Stimulated activated CD8-positive, alpha-beta memory T cell treated with anti-CD3 and anti-CD28 coated beads, Interleukin-4, amount 100 ng/mL, for 24 hours (primary cell): ENCODE measurements around the gene PAMR1.

Experiments
- DNase-seq: peaks from one replicate; pipeline ENCODE4 v3.0.0-alpha.2; 2020; ENCODE audit warnings: low read depth

Gene PAMR1

DNA sequence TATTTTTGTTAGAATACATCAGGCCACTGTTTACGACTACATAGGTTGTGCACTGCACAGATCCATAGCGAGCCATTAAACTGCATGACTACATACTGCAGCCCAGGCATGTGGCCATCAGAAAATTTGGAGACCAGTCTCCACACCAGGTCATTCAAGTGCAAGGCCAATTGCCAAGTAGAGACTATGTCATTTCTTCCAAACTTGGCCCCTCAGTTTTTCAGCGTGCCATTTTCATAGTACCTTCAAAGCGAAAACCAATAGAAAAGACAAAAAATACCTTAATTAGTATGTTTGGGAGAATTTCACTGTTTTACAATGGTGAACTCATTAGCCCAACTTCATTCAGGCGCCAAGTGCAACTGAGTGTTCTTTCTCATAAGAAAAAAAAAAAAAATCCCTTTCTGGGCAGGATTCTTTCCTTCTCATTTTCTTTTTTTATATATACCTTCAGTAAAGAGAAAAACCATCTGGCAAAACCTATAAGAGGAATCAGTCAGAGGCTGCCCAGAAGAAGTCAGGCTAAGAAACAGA is 30.4 kb downstream of the PAMR1 start:
- no peak for DNase-seq

- no peak for DNase-seq
These were observed 34.1 kb downstream of the PAMR1 start for GRCh38 chr11:35491231-35491871.

GRCh38 chr11:35488117-35488516 is 37.3 kb downstream of the PAMR1 start:
- DNase-seq: no peak

DNA sequence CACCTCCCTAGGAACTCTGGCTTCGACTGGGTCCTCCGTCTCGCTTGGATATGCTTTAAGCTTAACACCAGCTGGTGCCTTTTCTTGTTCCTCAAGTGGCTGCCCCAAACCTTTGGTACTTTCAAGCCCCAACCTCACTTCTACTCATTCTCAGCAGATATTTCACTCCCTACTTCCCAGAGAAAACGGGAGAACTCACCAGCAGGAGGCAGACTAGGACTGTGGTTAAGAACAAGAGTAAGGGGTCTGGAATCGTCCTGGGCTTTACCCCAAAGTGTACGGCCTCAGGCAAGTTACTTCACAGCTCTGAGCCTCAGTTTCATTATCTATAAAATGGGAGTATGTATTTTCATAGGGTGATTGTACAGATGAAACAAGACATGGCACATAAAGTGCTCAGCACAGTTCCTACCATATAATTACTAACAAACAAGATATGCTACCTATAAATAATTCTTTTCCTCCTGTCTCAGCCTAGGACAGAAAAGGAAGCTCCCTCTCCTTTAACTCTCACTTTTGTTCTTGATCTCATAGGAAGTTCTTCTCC is 37.8 kb downstream of the PAMR1 start:
- DNase-seq: no peak

- no peak for DNase-seq
These were observed 38.5 kb downstream of the PAMR1 start for GRCh38 chr11:35486934-35487333.

GRCh38 chr11:35486446-35486845 is 39.0 kb downstream of the PAMR1 start:
- DNase-seq: no peak

GRCh38 chr11:35485656-35486322 is 39.6 kb downstream of the PAMR1 start:
- peak; percentile 61 for DNase-seq

GRCh38 chr11:35484435-35484834 is 41.0 kb downstream of the PAMR1 start:
- DNase-seq: no peak

DNA sequence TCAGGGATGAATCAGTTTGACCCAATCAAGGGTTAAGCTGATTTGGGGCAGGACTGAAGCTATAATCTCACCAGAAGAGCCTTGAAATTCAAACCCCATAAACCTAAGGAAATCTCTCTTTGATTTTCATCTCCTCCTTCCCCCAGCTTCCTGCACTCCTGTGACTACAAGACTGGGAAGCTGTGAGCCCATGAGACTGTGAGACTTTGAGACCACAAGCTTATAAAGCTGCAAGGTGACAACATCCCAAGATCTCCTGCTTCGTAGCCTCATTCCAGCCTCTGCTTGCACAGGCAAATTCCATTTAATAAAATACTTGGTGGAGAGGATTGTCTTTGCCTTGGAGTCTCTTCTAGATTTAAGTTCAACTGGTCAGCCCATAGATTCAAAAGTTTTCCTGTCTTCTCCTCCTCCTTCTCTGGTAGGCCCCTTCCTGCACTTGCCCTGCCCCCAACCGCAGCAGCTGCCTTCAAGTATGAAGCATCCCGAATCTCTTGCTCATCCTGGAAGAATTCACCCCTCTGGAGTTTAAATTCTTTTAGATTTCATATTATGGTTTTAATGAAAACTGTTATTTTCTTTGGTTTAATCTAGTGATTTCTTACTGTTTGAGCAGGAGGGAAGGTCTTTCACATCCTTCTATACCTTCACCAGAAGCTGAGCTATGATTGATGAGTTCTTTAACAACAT is 42.1 kb downstream of the PAMR1 start:
- DNase-seq: no peak

GRCh38 chr11:35479731-35480130 is 45.7 kb downstream of the PAMR1 start:
- DNase-seq: no peak

DNA sequence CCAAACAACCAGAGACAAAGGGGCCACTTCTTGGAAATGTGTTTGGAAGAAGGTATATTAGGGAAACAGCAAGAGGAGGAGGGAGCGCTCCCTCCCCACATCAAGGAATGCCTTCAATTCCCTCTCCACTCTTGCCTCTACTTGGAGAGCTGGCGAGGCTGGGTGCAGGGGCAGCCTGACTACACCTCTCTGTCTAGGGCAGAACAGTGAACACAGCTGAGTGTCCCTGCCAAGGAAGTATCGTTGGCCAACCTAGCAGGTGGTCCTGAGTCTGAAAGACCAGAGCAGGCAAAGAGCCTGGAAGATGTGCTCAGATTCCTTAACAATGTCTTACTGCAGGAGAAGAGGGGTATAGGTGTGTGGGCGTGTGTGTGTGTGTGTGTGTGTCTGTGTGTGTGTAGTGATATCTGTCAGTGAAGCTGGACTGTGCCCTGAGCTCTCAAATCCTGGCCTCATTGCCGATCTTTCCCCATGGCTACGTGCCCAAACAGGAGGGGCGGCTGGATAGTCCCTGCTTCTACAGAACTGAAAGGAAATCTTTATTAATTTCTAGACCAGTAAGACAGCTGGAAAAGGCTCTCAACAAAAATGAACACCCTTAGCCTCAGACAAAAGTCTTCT is 46.8 kb downstream of the PAMR1 start:
- no peak for DNase-seq

DNA sequence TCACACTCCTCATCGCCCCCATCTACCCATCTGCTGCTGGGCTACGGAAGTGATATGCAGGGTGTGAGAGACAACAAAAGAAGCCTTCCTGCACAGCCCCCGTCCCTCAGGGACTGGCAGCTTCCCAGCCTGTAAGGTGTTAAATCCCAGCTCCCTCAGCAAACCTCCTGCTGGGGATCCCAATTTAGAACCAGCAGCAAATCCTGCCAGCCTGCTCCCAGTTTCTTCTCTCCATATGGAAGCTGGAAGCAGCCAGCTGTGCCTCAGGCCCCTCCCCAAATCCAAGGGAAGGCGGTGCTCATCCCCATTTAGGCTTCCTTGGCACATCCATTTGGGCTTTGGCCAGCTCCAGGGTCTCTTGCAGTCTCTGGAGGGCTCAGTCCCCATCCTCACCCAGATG is 47.5 kb downstream of the PAMR1 start:
- no peak for DNase-seq

DNA sequence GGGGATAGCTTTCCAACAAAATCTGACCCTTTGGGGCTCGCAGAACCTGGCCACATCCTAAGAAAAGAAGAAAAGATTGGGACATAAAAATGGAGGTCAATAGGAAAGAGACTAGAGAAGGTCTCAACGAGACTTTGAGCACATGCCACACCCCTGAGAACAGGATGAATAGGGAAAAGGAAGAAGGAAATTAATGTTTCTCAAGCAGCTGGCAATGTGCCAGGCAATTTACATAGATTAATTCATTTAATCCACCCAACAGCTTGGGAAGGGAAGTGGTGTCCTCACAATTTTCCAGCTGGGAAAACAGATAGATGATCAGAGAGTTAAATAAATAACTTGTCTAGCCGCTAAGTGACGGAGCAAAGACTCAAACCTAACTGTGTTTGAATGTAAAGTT is 50.7 kb downstream of the PAMR1 start:
- no peak for DNase-seq

- DNase-seq: no peak
These were observed 51.5 kb downstream of the PAMR1 start for GRCh38 chr11:35473795-35474374.

DNA sequence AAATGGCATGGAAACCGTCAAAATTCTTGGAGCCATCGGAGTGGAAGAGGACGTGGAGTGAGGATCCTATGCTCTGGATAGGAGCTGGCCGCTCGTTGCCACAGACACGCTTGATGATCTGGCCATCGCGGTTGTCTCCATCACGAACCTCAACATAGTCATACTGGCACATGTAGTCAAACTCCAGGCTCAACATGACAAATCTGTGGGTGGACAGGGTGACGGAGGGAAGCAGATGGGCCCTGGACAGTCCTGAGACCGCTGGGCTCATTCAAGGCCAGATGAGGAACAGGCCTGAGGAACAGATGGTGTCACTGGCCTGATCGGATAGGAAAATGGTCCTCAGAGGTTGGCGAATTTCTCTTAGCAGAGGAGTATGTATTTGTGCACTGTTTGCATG is 54.8 kb downstream of the PAMR1 start:
- DNase-seq: no peak

DNA sequence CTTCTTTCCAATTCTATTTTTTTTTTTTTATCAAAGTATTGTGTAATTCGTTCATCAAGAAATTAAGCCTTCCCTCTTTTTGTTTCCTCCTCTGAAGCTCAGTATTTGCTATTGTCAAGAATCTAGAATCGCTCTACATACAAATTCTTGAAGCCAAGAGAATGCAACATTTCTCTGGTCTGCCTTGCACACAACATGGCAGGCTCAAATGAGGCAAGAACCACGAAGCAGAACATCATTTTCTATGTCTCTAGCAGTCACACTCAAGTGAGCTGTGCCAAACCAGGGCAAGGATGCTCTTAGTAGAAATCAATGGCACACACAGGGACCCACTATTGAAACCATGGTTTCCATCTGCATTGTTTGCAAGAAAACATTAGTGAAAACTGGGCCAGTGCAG is 59.4 kb downstream of the PAMR1 start:
- DNase-seq: no peak

DNA sequence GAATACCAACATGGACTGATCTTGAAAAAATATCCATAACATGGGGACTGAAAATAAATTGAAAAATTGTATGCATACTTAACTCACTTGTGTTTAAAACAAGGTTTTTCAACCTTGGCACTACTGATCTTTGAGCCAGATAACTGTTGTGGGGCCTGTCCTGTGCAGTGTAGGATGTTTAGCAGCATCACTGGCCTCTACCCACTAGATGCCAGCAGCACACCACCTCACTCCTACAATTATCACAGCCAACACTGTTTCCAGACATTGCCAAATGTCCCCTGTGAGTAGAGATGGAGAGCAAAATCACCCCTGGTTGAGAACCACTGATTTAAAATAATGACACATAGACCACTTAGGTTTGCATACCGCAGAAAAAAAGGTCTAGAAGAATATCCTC is 61.1 kb downstream of the PAMR1 start:
- DNase-seq: no peak

DNA sequence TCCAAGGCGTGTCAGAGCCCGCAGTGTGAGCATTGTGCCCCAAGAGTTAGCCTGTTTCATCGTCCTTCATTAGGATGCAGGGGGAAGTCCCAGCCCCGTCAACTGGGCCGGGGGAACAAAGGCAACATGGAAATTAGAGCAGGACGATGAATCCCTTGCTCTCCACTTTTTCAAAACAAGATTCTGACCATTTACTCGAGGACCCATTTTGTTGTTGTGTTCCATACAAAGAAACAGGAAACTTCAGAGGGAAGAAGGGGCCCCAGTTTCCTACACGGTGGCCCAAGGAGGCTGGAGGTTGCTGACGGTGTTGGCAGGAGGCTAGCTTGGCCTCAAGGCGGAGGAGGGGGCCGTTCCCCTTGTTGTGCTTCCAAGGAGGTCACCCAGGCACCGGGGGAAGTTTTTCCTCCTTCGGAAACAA is 62.1 kb downstream of the PAMR1 start:
- no peak for DNase-seq

DNA sequence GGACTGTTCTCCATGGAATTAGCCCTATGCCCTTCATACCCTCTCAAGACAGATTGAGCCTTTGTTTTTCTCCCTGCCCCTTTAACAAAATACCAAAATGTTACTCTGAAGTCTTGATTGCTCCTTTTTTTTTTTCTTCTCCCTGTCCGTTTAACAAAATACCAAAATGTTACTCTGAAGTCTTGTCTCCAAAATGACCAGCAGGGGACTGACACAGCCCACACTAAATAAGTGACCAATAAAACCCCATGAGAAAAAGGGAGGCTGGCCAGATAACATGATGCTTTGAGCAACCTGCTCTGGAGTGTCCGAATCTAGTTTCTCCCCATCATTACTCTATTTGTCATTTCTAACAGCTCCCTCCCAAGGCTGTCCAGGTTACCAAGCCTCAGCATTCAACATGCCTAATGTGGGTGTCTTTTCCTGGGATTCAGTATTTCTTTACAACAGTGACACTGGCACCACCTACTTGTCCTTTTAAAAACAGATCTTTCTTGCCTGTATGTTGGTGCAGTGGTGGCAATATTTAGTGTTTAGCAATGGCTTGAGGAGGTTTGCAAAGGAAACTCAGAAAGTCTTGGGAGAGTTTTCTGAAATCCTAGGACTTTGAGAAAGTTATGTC is 63.4 kb downstream of the PAMR1 start:
- no peak for DNase-seq

GRCh38 chr11:35459489-35459888 is 65.9 kb downstream of the PAMR1 start:
- DNase-seq: no peak

GRCh38 chr11:35458846-35459245 is 66.6 kb downstream of the PAMR1 start:
- no peak for DNase-seq

- DNase-seq: no peak
These were observed 71.1 kb downstream of the PAMR1 start for GRCh38 chr11:35454362-35454761.
